HL-60 (cell line): ENCODE measurements around the gene CFAP46.

ENCODE experiments used
- DNase-seq, 2 experiments: peaks; one replicate each; pipeline ENCODE4 v3.0.0-alpha.2; 2010 to 2020; ENCODE audit warnings: low read depth in 1 of 2, low spot score in 1 of 2
- H3K27ac ChIP-seq: fragments of 250-450 bp; sonication (Bioruptor Pico); replicated peaks from 2 replicates; pipeline ENCODE4 v1.5.1; 2020; ENCODE audit warnings: mild to moderate bottlenecking, moderate library complexity
- H3K27me3 ChIP-seq: fragments of 250-450 bp; sonication (Bioruptor Pico); 2 replicates; pipeline ENCODE4 v1.5.1; 2021; ENCODE audit warnings: mild to moderate bottlenecking, moderate library complexity; ENCODE audit not compliant: insufficient read depth, poor library complexity, severe bottlenecking
- H3K4me3 ChIP-seq: replicated peaks from 2 replicates; pipeline ENCODE4 v1.5.1; 2011; ENCODE audit warnings: mild to moderate bottlenecking, control low read depth, low read length; ENCODE audit not compliant: insufficient read depth
- CTCF ChIP-seq: IDR thresholded peaks from one replicate; pipeline ENCODE4 v1.5.1; 2011; ENCODE audit warnings: low read length, control low read depth, inconsistent platforms; ENCODE audit not compliant: insufficient read depth
- GABPA ChIP-seq: IDR thresholded peaks from 2 replicates; pipeline ENCODE4 v1.6.1; 2012; ENCODE audit warnings: low read depth
- POLR2AphosphoS5 ChIP-seq: IDR thresholded peaks from 2 replicates; pipeline ENCODE4 v1.6.1; 2012; ENCODE audit warnings: low read depth
- REST ChIP-seq: IDR thresholded peaks from 2 replicates; pipeline ENCODE4 v1.6.1; 2012; ENCODE audit warnings: low read depth; ENCODE audit not compliant: insufficient replicate concordance
- SPI1 ChIP-seq: IDR thresholded peaks from 2 replicates; pipeline ENCODE4 v1.6.1; 2012; ENCODE audit warnings: low read depth, mild to moderate bottlenecking, borderline replicate concordance

The CFAP46 gene

GRCh38 chr10:132786884-132787494 is 155.4 kb downstream of the CFAP46 start:
- peaks cover 60% of the 10 kb centered on the region for H3K27me3 ChIP-seq
- no peak overlapping the region for H3K4me3 ChIP-seq
- DNase-seq, result no peak

GRCh38 chr10:132786476-132786883 is 155.9 kb downstream of the CFAP46 start:
- TF ChIP-seq POLR2AphosphoS5 (no peak), GABPA (no peak), SPI1 (no peak), CTCF (no peak), REST (no peak)
- Histone ChIP-seq H3K27ac (no peak overlapping the region), H3K4me3 (no peak overlapping the region), H3K27me3 (peaks cover 60% of the 10 kb centered on the region)
- no peak for DNase-seq

More at GRCh38 chr10:132786884-132787494, 155.4 kb downstream of the CFAP46 start:
- no peak for TF ChIP-seq SPI1
- no peak for TF ChIP-seq POLR2AphosphoS5
- TF ChIP-seq CTCF, result no peak
- TF ChIP-seq GABPA, result no peak
- TF ChIP-seq REST, result no peak
- no peak overlapping the region for H3K27ac ChIP-seq

GRCh38 chr10:132785723-132786475 is 156.5 kb downstream of the CFAP46 start, which contains the start of gene NKX6-2:
TSS of gene NKX6-2 (minus strand) at chr10:132786147. CDS start at chr10:132785948, 199 bp downstream.
- Histone ChIP-seq H3K4me3 (no peak within 1 kb of the TSS), H3K27me3 (peaks cover 55% of the 10 kb centered on the region), H3K27ac (no peak within 1 kb of the TSS)
- TF ChIP-seq CTCF (no peak), GABPA (no peak), SPI1 (no peak), POLR2AphosphoS5 (no peak), REST (no peak)
- no peak for DNase-seq
